Panc1 (cell line): Measurements from ENCODE around the gene SLC12A9. TPM values are rescaled to one million over a fixed set of nuclear protein-coding genes. Genes with fewer than 3 reads are reported as not detected.

Source experiments
- ATAC-seq: fragments of 200-7000 bp; cut with Tn5 transposase; 2 replicates; pipeline ENCODE4 v1.9.1; 2020; ENCODE audit warnings: mild to moderate bottlenecking, moderate library complexity
- BruUV-seq: library from RNA; stranded (reverse); fragments of 400-500 nt; replicated peaks from 2 replicates; lab custom pipeline; 2021; lab: Mats Ljungman, UMichigan
- CTCF ChIA-PET: fragments of 300-600 bp; sonication (Branson Sonifier 250); formaldehyde crosslinking; loops from one replicate; lab custom pipeline; 2022; ENCODE audit warnings: antibody characterized with exemption; lab: Charles Lee
- POLR2A ChIA-PET: fragments of 300-600 bp; sonication (Branson Sonifier 250); formaldehyde crosslinking; loops from one replicate; lab custom pipeline; 2022; ENCODE audit warnings: antibody characterized with exemption; lab: Charles Lee
- DNase-seq: peaks from one replicate; pipeline ENCODE4 v3.0.0-alpha.2; 2010; ENCODE audit warnings: low read depth, low spot score
- H3K27ac ChIP-seq: 2 replicates; pipeline ENCODE4 v1.5.1; 2011; ENCODE audit warnings: mild to moderate bottlenecking, low read length, inconsistent platforms
- H3K27me3 ChIP-seq: fragments of 200-500 bp; sonication (Bioruptor generic); 2 replicates; pipeline ENCODE4 v1.6.0; 2014; ENCODE audit warnings: low read length, inconsistent platforms; ENCODE audit not compliant: control insufficient read depth, insufficient read depth
- H3K36me3 ChIP-seq: fragments of 200-500 bp; sonication (Bioruptor generic); 2 replicates; pipeline ENCODE4 v1.5.1; 2014; ENCODE audit warnings: inconsistent platforms, mild to moderate bottlenecking, low read length, moderate library complexity; ENCODE audit not compliant: control insufficient read depth, insufficient read depth
- H3K4me1 ChIP-seq: 2 replicates; pipeline ENCODE4 v1.5.1; 2011; ENCODE audit warnings: inconsistent platforms, mild to moderate bottlenecking, low read length, moderate library complexity; ENCODE audit not compliant: control insufficient read depth, insufficient read depth
- H3K4me3 ChIP-seq, 2 experiments: 2 replicates each; pipeline ENCODE4 v1.5.1; 2011 to 2012; ENCODE audit warnings: low read depth in 2 of 2, low read length in 2 of 2, mild to moderate bottlenecking in 2 of 2, inconsistent platforms in 1 of 2, moderate library complexity in 1 of 2
- H3K9me3 ChIP-seq: fragments of 200-500 bp; sonication (Bioruptor generic); 2 replicates; pipeline ENCODE4 v1.5.1; 2014; ENCODE audit warnings: low read depth, mild to moderate bottlenecking, inconsistent platforms, low read length, moderate library complexity; ENCODE audit not compliant: control insufficient read depth, insufficient read depth
- POLR2AphosphoS5 ChIP-seq: IDR thresholded peaks from 2 replicates; pipeline ENCODE4 v1.6.1; 2012; ENCODE audit warnings: mild to moderate bottlenecking, low read depth, low read length, moderate library complexity
- SIN3A ChIP-seq: IDR thresholded peaks from 2 replicates; pipeline ENCODE4 v1.6.1; 2012; ENCODE audit warnings: low read depth, mild to moderate bottlenecking, low read length, moderate library complexity, borderline replicate concordance; ENCODE audit not compliant: insufficient read depth
- TCF7L2 ChIP-seq: IDR thresholded peaks from 2 replicates; pipeline ENCODE4 v1.6.1; 2011; ENCODE audit warnings: mild to moderate bottlenecking, low read depth, low read length, inconsistent platforms
- in situ Hi-C: cut with HindIII; loops from 2 replicates; pipeline ENCODE4 v1.10.0; 2016; ENCODE audit warnings: low sequenced_read_pairs, low pct_unique_long_range_greater_than_20kb
- intact Hi-C: fragments of 100-400 bp; cut with micrococcal nuclease; formaldehyde crosslinking; loops from one replicate; pipeline ENCODE4 v1.10.0; 2022; ENCODE audit not compliant: unreplicated experiment
- total RNA-seq: library from RNA; stranded (reverse); gene quantifications from one replicate; pipeline ENCODE4 v1.2.1, GENCODE V29; 2021; ENCODE audit not compliant: unreplicated experiment
- TF ChIP-seq, protein P1 (sequence below): fragments of 450-650 bp; IDR thresholded peaks from 2 replicates; pipeline ENCODE4 v1.5.1; 2017; ENCODE audit warnings: mild to moderate bottlenecking
- TF ChIP-seq, protein P2 (sequence below), 2 experiments: IDR thresholded peaks; 2 replicates each; pipeline ENCODE4 v1.6.1; 2011 to 2012; ENCODE audit warnings: low read depth in 2 of 2, control low read depth in 1 of 2, low read length in 1 of 2, mild to moderate bottlenecking in 1 of 2, moderate library complexity in 1 of 2; ENCODE audit not compliant: insufficient read depth in 1 of 2

SLC12A9 gene
- total RNA-seq, 1 experiment from 2014 or later, result 31.1 TPM

DNA sequence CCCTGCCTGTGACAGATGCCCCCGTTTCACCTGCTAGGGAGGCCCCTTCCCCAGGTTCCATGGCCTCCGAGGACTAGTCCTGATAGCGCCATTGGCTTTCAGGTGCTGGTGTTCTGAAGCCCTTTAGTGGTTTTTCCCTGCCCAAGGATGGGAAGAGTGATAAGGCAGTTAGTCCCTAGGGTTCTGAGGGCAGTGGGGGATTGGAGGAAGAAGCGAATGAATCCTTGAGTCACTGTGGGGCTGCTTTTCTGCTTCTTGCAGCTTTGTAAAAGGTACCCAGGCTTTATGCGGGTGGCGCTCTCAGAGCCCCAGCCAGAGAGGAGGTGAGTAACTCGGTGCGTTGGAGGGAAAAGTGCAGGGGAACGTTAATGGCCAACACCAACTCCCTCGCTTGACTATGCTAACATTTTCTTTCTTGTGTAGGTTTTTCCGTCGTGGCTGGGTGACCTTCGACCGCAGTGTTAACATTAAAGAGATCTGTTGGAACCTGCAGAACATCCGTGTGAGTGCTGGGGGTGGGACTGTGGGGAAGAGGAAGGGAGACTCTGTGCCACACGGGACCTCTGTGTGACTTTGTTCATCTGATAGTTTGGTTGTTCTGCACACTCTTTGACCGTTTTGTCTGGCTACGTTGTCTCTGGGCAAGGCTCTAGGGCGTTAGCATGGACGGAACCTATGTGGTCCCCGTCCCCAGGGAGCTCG, 33.1 kb downstream of the SLC12A9 start:
- Histone ChIP-seq H3K27me3 (no peaks in the 10 kb centered on the region), H3K36me3 (peaks cover 19% of the 10 kb centered on the region), H3K4me1 (peaks cover 20% of the 10 kb centered on the region), H3K9me3 (no peaks in the 10 kb centered on the region), H3K27ac (no peak overlapping the region), H3K4me3 (no peak overlapping the region)
- DNase-seq (no peak), ATAC-seq (no peak)
- ChIA-PET CTCF (no interaction called here), POLR2A (no interaction called here)
- in situ Hi-C loops (no loop called here), intact Hi-C loops (no loop called here)
- TF ChIP-seq POLR2AphosphoS5 (no peak), SIN3A (no peak)
- no TSS peak for BruUV-seq

DNA sequence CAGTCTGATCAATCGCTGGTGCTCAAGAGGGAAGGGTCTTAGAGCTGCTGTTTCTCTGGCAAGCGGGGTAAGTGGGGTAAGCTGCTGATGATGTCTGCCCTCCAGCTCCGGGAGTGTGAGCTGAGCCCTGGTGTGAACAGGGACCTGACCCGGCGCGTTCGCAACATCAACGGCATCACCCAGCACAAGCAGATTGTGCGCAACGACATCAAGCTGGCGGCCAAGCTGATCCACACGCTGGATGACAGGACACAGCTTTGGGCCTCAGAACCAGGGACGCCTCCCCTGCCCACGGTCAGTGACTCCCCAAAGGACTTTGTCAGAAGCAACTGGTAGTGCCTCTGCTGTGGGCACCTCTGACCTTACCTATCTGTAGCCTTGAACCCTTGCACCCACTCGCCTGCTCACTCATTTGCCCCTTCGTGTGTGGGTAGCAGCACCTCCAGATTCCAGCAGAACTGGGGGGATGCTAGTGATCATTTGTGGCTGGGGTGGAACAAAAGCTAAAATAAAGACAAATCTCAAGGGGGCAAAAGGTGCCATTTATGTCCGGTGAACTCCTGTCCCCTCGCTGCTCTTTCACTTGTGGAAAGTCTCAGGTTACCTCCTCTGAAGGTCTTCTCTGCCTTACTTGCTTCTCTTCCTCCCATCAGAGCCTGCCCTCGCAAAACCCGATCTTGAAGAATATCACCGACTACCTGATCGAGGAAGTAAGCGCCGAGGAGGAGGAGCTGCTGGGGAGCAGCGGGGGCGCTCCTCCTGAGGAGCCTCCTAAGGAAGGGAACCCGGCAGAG, 33.8 kb downstream of the SLC12A9 start:
- no peak for DNase-seq
- BruUV-seq, result no TSS peak
- intact Hi-C loops, result no loop called here
- in situ Hi-C loops, result no loop called here
- H3K4me3 ChIP-seq, result no peak overlapping the region
- ChIA-PET POLR2A (interaction anchor here (1.1 kb wide), 1 partner anchor 11 kb away, joined by 4 read pairs; the partner anchor contains the start of gene SRRT), CTCF (no interaction called here)
- H3K9me3 ChIP-seq, result no peaks in the 10 kb centered on the region
- H3K36me3 ChIP-seq, result peaks cover 19% of the 10 kb centered on the region
- H3K27me3 ChIP-seq, result no peaks in the 10 kb centered on the region
- no peak overlapping the region for H3K27ac ChIP-seq
- ATAC-seq, result no peak
- peaks cover 26% of the 10 kb centered on the region for H3K4me1 ChIP-seq
- TF ChIP-seq, protein P1, sequence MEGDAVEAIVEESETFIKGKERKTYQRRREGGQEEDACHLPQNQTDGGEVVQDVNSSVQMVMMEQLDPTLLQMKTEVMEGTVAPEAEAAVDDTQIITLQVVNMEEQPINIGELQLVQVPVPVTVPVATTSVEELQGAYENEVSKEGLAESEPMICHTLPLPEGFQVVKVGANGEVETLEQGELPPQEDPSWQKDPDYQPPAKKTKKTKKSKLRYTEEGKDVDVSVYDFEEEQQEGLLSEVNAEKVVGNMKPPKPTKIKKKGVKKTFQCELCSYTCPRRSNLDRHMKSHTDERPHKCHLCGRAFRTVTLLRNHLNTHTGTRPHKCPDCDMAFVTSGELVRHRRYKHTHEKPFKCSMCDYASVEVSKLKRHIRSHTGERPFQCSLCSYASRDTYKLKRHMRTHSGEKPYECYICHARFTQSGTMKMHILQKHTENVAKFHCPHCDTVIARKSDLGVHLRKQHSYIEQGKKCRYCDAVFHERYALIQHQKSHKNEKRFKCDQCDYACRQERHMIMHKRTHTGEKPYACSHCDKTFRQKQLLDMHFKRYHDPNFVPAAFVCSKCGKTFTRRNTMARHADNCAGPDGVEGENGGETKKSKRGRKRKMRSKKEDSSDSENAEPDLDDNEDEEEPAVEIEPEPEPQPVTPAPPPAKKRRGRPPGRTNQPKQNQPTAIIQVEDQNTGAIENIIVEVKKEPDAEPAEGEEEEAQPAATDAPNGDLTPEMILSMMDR, result no peak
- TF ChIP-seq SIN3A (no peak), TCF7L2 (no peak), POLR2AphosphoS5 (no peak)
- TF ChIP-seq, protein P2, sequence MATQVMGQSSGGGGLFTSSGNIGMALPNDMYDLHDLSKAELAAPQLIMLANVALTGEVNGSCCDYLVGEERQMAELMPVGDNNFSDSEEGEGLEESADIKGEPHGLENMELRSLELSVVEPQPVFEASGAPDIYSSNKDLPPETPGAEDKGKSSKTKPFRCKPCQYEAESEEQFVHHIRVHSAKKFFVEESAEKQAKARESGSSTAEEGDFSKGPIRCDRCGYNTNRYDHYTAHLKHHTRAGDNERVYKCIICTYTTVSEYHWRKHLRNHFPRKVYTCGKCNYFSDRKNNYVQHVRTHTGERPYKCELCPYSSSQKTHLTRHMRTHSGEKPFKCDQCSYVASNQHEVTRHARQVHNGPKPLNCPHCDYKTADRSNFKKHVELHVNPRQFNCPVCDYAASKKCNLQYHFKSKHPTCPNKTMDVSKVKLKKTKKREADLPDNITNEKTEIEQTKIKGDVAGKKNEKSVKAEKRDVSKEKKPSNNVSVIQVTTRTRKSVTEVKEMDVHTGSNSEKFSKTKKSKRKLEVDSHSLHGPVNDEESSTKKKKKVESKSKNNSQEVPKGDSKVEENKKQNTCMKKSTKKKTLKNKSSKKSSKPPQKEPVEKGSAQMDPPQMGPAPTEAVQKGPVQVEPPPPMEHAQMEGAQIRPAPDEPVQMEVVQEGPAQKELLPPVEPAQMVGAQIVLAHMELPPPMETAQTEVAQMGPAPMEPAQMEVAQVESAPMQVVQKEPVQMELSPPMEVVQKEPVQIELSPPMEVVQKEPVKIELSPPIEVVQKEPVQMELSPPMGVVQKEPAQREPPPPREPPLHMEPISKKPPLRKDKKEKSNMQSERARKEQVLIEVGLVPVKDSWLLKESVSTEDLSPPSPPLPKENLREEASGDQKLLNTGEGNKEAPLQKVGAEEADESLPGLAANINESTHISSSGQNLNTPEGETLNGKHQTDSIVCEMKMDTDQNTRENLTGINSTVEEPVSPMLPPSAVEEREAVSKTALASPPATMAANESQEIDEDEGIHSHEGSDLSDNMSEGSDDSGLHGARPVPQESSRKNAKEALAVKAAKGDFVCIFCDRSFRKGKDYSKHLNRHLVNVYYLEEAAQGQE (IDR thresholded peaks at IDR 0.05; ENCODE audit: insufficient read depth in 1 of 2, low read depth in 2 of 2, low read length in 1 of 2), result no peak
